ENCODE data around the gene PCDHB9. TPM values are rescaled to one million over a fixed set of nuclear protein-coding genes. Genes with fewer than 3 reads are reported as not detected.
"Not testable (repeated sequence)": the region's sequence is repeated elsewhere in the genome, so short reads cannot be mapped to it uniquely, and the experiment has no call there.

The PCDHB9 gene
- total RNA-seq, 1 donor from 2014 or later, result 6.1 TPM

- DNase-seq, result not testable (repeated sequence)
Measured at GRCh38 chr5:141188682-141189081, 1.7 kb downstream of the PCDHB9 start.

GRCh38 chr5:141189131-141189530 is 2.2 kb downstream of the PCDHB9 start:
- not testable (repeated sequence) for DNase-seq

GRCh38 chr5:141192110-141192725 is 5.3 kb downstream of the PCDHB9 start, which contains the start of gene PCDHB10:
Gene PCDHB10 (plus strand): TSS chr5:141192353. CDS start chr5:141192553, 200 bp downstream.
- DNase-seq, result no peak

- DNase-seq, result not testable (repeated sequence)
Measured at GRCh38 chr5:141194332-141194731, 7.4 kb downstream of the PCDHB9 start.

DNA sequence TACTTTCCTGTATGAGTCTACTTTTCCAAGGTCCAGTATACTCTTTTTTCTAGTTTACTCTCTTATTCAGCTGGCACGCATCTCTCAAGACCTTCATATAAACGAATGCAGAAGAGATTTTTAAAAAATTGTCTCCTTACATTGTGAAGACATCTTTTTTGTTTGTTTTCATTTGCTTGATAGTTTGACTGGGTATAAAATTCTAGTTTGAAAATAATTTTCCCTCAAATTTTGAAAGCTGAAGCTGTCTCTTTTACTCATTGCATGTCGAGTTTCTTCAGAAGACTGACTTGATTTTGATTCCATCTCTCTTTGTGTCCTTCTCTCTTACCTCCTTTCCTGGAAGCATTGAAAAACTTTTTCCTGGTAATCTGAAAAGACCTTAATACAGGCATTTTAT is 9.4 kb downstream of the PCDHB9 start:
- DNase-seq, result no peak

DNA sequence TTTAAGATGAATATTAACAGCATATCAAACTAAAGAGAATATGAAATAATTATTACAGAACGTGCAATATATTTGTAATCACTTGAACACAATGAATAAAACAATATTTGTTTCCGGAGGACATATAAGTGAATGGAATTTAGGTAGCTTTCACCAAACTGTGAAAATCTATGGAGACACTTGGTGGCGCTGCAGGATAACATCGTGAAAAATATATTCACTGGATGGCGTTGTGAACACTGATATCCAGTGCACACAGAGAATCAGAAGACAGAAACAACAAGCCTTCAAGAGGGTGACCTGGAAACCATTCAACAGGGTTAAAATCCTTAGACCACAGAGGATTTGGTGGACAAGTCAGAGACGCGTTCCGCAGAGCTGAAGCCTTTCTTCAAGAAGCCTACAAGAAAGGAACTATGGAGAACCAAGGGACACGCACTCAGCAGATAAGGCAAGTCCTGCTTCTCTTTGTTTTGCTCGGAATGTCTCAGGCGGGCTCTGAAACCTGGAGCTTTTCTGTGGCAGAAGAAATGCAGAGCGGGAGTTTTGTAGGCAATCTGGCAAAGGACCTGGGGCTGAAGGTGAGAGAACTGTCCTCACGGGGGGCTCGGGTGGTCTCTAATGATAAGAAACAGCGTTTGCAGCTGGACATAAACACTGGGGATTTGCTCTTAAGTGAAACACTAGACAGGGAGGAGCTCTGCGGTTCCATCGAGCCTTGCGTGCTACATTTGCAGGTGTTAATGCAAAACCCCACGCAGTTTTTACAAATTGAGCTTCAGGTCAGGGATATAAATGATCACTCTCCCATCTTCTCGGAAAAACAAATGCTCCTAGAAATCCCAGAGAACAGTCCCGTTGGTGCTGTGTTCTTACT is 12.6 kb downstream of the PCDHB9 start, which contains the start of gene PCDHB11:
TSS of gene PCDHB11 (plus strand) at position 269 of the 877 bp plus-strand sequence. CDS start at position 417, 148 bp downstream.
- no peak for DNase-seq

GRCh38 chr5:141201126-141201525 is 14.2 kb downstream of the PCDHB9 start:
- DNase-seq, result not testable (repeated sequence)

DNA sequence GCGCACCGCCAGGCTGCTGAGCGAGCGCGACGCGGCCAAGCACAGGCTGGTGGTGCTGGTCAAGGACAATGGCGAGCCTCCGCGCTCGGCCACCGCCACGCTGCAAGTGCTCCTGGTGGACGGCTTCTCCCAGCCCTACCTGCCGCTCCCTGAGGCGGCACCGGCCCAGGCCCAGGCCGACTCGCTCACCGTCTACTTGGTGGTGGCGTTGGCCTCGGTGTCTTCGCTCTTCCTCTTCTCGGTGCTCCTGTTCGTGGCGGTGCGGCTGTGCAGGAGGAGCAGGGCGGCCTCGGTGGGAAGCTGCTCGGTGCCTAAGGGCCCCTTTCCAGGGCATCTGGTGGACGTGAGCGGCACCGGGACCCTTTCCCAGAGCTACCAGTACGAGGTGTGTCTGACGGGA is 14.7 kb downstream of the PCDHB9 start:
- not testable (repeated sequence) for DNase-seq

GRCh38 chr5:141208478-141208877 is 21.5 kb downstream of the PCDHB9 start, which contains the start of gene PCDHB12:
Gene PCDHB12 (plus strand): TSS chr5:141208719. CDS start chr5:141208908, 189 bp downstream.
- no peak for DNase-seq

GRCh38 chr5:141210281-141210680 is 23.3 kb downstream of the PCDHB9 start:
- not testable (repeated sequence) for DNase-seq

DNA sequence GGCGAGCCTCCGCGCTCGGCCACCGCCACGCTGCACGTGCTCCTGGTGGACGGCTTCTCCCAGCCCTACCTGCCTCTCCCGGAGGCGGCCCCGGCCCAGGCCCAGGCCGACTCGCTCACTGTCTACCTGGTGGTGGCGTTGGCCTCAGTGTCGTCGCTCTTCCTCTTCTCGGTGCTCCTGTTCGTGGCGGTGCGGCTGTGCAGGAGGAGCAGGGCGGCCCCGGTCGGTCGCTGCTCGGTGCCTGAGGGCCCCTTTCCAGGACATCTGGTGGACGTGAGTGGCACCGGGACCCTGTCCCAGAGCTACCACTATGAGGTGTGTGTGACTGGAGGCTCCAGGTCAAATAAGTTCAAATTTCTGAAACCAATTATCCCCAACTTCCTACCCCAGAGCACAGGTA is 23.9 kb downstream of the PCDHB9 start:
- not testable (repeated sequence) for DNase-seq

GRCh38 chr5:141213656-141214339 is 26.8 kb downstream of the PCDHB9 start, which contains the start of gene PCDHB13:
Gene PCDHB13 (plus strand): TSS chr5:141213919. CDS start chr5:141214124, 205 bp downstream.
- DNase-seq, result not testable (repeated sequence)

- DNase-seq, result not testable (repeated sequence)
Measured at GRCh38 chr5:141214583-141214982, 27.6 kb downstream of the PCDHB9 start.

DNA sequence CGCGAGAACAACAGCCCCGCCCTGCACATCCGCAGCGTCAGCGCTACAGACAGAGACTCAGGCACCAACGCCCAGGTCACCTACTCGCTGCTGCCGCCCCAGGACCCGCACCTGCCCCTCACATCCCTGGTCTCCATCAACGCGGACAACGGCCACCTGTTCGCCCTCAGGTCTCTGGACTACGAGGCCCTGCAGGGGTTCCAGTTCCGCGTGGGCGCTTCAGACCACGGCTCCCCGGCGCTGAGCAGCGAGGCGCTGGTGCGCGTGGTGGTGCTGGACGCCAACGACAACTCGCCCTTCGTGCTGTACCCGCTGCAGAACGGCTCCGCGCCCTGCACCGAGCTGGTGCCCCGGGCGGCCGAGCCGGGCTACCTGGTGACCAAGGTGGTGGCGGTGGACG is 28.5 kb downstream of the PCDHB9 start:
- DNase-seq, result not testable (repeated sequence)

DNA sequence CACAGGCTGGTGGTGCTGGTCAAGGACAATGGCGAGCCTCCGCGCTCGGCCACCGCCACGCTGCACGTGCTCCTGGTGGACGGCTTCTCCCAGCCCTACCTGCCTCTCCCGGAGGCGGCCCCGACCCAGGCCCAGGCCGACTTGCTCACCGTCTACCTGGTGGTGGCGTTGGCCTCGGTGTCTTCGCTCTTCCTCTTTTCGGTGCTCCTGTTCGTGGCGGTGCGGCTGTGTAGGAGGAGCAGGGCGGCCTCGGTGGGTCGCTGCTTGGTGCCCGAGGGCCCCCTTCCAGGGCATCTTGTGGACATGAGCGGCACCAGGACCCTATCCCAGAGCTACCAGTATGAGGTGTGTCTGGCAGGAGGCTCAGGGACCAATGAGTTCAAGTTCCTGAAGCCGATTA is 29.1 kb downstream of the PCDHB9 start:
- not testable (repeated sequence) for DNase-seq

GRCh38 chr5:141223112-141223783 is 36.3 kb downstream of the PCDHB9 start, which contains the start of gene PCDHB14:
Gene PCDHB14 (plus strand): TSS chr5:141223343. CDS start chr5:141223506, 163 bp downstream.
- no peak for DNase-seq

DNA sequence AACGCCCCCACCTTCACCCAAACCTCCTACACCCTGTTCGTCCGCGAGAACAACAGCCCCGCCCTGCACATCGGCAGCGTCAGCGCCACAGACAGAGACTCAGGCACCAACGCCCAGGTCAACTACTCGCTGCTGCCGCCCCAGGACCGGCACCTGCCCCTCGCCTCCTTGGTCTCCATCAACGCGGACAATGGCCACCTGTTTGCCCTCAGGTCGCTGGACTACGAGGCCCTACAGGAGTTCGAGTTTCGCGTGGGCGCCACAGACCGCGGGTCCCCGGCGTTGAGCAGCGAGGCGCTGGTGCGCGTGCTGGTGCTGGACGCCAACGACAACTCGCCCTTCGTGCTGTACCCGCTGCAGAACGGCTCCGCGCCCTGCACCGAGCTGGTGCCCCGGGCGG is 37.9 kb downstream of the PCDHB9 start:
- not testable (repeated sequence) for DNase-seq

DNA sequence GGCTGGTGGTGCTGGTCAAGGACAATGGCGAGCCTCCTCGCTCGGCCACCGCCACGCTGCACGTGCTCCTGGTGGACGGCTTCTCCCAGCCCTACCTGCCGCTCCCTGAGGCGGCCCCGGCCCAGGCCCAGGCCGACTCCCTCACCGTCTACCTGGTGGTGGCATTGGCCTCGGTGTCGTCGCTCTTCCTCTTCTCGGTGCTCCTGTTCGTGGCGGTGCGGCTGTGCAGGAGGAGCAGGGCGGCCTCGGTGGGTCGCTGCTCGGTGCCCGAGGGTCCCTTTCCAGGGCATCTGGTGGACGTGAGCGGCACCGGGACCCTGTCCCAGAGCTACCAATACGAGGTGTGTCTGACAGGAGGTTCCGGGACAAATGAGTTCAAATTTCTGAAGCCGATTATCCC is 38.5 kb downstream of the PCDHB9 start:
- DNase-seq, result not testable (repeated sequence)

DNA sequence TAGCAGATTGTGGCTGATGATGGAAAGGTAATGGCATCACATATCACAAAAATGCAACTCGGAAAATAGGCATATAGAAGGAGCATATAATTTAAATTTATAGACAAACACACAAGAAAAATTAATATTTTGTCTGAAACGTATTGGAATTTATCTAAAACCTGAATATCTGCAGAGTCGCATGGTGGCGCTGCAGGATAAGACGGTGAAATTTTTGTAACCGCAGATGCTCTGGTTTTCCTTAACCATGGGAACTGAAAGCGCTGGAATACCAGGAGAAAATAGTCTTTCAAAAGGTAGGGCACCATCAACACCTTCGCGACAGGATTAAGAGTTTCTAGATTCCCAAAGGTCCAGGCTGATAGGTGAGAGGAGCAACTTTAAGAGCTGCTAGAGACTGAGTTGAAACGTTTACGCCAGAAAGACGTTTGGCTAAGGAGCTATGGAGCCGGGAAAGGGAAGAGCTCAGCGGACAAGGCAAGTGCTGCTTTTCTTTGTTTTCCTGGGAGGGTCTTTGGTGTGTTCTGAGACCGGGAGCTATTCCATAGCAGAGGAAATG is 47.2 kb downstream of the PCDHB9 start:
- no peak for DNase-seq

GRCh38 chr5:141235922-141236321 is 49.0 kb downstream of the PCDHB9 start:
- DNase-seq, result not testable (repeated sequence)

Measured in occipital lobe (tissue), 2 donors.